ENCODE data around the gene PCDHA7.

GRCh38 chr5:140840978-140841962 lies 7.2 kb downstream of the PCDHA7 start, which contains the start of gene PCDHA8:
- TF ChIP-seq POLR2AphosphoS5 (IDR thresholded peaks at IDR 0.05): no peak
- TF ChIP-seq, protein P1, sequence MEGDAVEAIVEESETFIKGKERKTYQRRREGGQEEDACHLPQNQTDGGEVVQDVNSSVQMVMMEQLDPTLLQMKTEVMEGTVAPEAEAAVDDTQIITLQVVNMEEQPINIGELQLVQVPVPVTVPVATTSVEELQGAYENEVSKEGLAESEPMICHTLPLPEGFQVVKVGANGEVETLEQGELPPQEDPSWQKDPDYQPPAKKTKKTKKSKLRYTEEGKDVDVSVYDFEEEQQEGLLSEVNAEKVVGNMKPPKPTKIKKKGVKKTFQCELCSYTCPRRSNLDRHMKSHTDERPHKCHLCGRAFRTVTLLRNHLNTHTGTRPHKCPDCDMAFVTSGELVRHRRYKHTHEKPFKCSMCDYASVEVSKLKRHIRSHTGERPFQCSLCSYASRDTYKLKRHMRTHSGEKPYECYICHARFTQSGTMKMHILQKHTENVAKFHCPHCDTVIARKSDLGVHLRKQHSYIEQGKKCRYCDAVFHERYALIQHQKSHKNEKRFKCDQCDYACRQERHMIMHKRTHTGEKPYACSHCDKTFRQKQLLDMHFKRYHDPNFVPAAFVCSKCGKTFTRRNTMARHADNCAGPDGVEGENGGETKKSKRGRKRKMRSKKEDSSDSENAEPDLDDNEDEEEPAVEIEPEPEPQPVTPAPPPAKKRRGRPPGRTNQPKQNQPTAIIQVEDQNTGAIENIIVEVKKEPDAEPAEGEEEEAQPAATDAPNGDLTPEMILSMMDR (IDR thresholded peaks at IDR 0.05): no peak
- no peak for TF ChIP-seq POLR2A (IDR thresholded peaks at IDR 0.05)
- TF ChIP-seq EP300 (IDR thresholded peaks at IDR 0.05): no peak
